Measurements from ENCODE around the gene CEP295NL.
A peak's percentile ranks its signal among the peaks of the same experiment; 100 is the strongest.

Gene CEP295NL

DNA sequence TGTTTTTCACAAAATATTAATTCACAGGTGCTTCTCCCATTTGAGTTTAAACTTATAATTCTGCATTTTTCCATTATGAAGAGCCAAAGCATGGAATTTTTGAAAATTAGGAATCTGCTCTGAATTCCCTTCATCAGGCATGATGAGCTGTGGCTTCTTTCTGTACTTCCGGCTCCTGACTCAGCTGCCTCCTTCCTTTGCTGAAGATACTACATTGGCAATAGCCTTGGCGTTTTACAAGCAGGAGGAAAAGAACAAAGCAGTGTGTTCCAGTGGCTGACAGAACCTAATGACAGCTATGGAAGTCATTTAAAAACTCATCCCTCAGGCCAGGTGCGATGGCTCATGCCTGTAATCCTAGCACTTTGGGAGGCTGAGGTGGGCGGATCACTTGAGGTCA, 44.0 kb downstream of the CEP295NL start:
- Histone ChIP-seq H3K4me3 (ENCODE audit: low read length) (no peak overlapping the region), H3K9ac (ENCODE audit: low read length) (no peak overlapping the region), H3K36me3 (ENCODE audit: control insufficient read depth, insufficient read depth, low read length) (peaks cover 16% of the 10 kb centered on the region), H3K27me3 (ENCODE audit: control insufficient read depth, insufficient read depth, low read length) (no peaks in the 10 kb centered on the region), H3K27ac (ENCODE audit: low read depth, low read length) (no peak overlapping the region), H3K4me1 (ENCODE audit: control insufficient read depth, insufficient read depth, low read length) (peaks cover 8% of the 10 kb centered on the region)

DNA sequence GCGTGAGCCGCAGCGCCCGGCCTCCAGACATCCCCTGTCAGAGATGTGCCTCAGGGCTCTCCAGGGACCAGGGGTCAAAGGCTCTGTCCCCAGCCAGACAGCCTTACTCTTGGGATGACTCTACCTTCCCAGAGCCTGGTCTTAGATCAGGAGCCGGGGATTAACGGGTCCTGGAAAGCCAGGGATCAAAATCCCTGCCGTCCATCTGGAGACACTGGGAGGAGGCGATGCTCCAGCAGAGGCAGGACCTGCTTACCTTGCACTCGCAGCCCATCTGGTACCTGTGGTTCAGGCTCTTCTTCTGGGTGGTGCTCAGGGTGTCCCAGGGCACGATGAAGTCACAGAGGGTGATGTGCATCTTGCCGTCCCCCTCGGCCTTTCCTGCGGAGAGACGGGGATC, 45.7 kb downstream of the CEP295NL start:
- Histone ChIP-seq H3K4me1 (ENCODE audit: control insufficient read depth, insufficient read depth, low read length) (peaks cover 7% of the 10 kb centered on the region), H3K4me3 (ENCODE audit: low read length) (no peak overlapping the region), H3K27me3 (ENCODE audit: control insufficient read depth, insufficient read depth, low read length) (no peaks in the 10 kb centered on the region), H3K36me3 (ENCODE audit: control insufficient read depth, insufficient read depth, low read length) (peaks cover 11% of the 10 kb centered on the region), H3K9ac (ENCODE audit: low read length) (no peak overlapping the region), H3K27ac (ENCODE audit: low read depth, low read length) (no peak overlapping the region)

DNA sequence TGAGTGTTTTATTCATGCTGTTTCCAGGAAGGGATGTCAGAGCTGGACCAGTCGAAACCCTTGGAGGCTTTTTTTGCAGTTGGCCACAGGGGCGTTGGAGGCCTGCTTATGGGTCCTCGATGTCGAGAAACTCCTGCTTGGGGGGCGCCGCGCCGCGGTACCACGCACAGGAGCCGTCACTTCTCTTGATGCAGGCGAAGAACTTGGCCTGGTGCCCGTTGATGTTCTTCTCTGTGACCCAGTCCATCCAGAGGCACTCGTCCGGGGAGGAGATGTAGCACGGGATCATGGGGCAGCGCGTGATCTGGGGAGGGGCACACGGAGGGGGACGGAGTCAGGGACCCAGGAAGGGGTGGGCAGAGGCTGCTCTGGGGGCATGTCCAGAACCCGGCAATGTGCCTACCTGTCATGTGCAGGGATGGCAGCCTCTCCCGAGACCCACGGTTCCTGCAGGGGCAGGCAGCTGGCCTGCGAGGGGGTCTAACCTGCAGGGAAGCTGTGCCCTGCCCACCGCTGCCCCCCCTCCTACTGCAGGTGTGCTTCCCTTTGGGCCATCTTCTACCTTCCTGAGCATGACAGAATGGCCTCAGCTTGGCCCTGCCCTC, 47.3 kb downstream of the CEP295NL start:
- H3K9ac ChIP-seq (ENCODE audit: low read length) = no peak overlapping the region
- no peaks in the 10 kb centered on the region for H3K4me1 ChIP-seq (ENCODE audit: control insufficient read depth, insufficient read depth, low read length)
- H3K27ac ChIP-seq (ENCODE audit: low read depth, low read length) = no peak overlapping the region
- H3K36me3 ChIP-seq (ENCODE audit: control insufficient read depth, insufficient read depth, low read length) = peaks cover 11% of the 10 kb centered on the region
- no peak overlapping the region for H3K4me3 ChIP-seq (ENCODE audit: low read length)
- no peaks in the 10 kb centered on the region for H3K27me3 ChIP-seq (ENCODE audit: control insufficient read depth, insufficient read depth, low read length)

DNA sequence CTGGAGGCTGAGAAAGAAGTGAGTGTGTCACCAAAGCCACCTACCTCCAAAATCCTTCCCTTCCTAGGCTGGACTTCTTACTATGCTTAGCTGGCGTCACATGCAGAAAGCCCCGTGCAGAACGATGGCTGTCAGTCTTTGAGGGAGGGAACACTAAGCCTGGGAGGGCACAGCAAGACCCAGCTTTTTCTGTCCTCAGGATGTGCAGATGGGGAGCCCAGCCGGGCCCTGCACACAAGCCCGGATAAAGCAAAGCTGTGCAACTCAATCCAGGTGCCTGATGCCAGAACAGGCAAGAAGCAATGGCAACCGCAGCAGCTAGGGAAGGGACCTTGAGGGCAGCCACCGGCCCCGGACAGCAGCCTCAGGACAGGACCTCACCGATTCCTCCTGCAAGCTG, 48.5 kb downstream of the CEP295NL start:
- Histone ChIP-seq H3K27me3 (ENCODE audit: control insufficient read depth, insufficient read depth, low read length) (no peaks in the 10 kb centered on the region), H3K36me3 (ENCODE audit: control insufficient read depth, insufficient read depth, low read length) (peaks cover 11% of the 10 kb centered on the region), H3K4me3 (ENCODE audit: low read length) (no peak overlapping the region), H3K27ac (ENCODE audit: low read depth, low read length) (no peak overlapping the region), H3K4me1 (ENCODE audit: control insufficient read depth, insufficient read depth, low read length) (no peaks in the 10 kb centered on the region), H3K9ac (ENCODE audit: low read length) (no peak overlapping the region)

DNA sequence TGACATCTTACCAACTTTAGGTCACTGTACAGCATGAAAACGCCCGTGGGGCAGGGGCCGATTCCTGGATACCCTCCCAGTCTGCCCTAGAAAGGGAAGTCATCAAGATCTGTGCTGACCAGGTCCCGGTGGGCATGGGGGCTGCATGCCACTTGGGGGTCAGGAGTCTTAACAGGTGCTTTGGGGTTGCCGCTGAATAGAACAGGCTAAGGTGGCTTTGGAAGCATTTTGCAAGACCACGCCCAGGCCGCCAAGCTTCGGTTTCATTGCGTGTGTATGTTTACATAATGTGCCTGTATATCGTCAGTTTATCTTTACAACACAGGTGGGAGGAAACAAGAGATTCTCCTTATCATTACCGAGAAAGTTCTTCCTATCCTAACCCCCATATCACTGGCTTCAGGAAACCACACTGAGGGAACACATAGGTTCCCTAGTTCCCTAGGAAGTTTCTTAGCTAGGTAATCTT, 49.0 kb downstream of the CEP295NL start:
- Histone ChIP-seq H3K27me3 (ENCODE audit: control insufficient read depth, insufficient read depth, low read length) (no peaks in the 10 kb centered on the region), H3K9ac (ENCODE audit: low read length) (no peak overlapping the region), H3K4me1 (ENCODE audit: control insufficient read depth, insufficient read depth, low read length) (no peaks in the 10 kb centered on the region), H3K27ac (ENCODE audit: low read depth, low read length) (no peak overlapping the region), H3K36me3 (ENCODE audit: control insufficient read depth, insufficient read depth, low read length) (peaks cover 9% of the 10 kb centered on the region), H3K4me3 (ENCODE audit: low read length) (no peak overlapping the region)

DNA sequence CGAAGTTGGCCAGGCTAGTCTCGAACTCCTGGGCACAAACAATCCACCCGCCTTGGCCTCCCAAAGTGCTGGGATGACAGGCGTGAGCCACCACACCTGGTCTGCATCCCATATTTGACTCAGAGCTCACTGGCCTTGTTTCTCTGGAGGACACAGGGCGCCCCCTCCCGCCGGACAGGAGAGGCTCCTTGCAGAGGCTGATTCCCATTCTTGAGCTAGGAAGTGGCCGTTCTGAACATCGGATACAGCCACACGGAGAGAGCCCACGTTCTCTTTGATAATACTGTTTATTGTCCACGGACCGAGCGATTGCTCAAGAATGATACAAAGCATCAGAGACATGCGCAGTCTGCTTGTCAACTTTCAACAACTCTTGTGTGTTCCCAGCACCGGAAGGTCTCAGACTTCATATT, 50.3 kb downstream of the CEP295NL start:
- Histone ChIP-seq H3K9ac (ENCODE audit: low read length) (no peak overlapping the region), H3K36me3 (ENCODE audit: control insufficient read depth, insufficient read depth, low read length) (peaks cover 9% of the 10 kb centered on the region)

DNA sequence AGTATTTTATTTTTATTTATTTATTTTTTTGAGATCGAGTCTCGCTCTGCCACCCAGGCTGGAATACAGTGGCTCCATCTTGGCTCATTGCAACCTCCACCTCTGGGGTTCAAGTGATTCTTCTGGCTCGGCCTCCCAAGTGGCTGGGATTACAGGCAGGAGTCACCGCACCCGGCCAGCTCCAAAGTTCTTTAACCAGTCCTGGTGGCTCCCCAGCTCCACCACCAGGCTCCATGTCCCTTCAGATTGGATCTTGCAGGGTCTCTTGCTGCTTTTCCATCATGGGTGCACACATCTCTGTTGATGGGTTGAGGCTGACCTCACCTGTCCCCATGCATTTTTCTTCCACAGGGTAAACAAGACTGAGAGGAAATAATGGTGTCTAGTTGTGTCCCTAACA, 54.0 kb downstream of the CEP295NL start:
- Histone ChIP-seq H3K4me1 (ENCODE audit: control insufficient read depth, insufficient read depth, low read length) (no peaks in the 10 kb centered on the region), H3K36me3 (ENCODE audit: control insufficient read depth, insufficient read depth, low read length) (no peaks in the 10 kb centered on the region), H3K27me3 (ENCODE audit: control insufficient read depth, insufficient read depth, low read length) (no peaks in the 10 kb centered on the region), H3K4me3 (ENCODE audit: low read length) (no peak overlapping the region), H3K27ac (ENCODE audit: low read depth, low read length) (no peak overlapping the region), H3K9ac (ENCODE audit: low read length) (no peak overlapping the region)

More for the DNA sequence above, 50.3 kb downstream of the CEP295NL start:
- H3K4me1 ChIP-seq (ENCODE audit: control insufficient read depth, insufficient read depth, low read length) = no peaks in the 10 kb centered on the region
- H3K27ac ChIP-seq (ENCODE audit: low read depth, low read length) = no peak overlapping the region
- no peaks in the 10 kb centered on the region for H3K27me3 ChIP-seq (ENCODE audit: control insufficient read depth, insufficient read depth, low read length)
- no peak overlapping the region for H3K4me3 ChIP-seq (ENCODE audit: low read length)

DNA sequence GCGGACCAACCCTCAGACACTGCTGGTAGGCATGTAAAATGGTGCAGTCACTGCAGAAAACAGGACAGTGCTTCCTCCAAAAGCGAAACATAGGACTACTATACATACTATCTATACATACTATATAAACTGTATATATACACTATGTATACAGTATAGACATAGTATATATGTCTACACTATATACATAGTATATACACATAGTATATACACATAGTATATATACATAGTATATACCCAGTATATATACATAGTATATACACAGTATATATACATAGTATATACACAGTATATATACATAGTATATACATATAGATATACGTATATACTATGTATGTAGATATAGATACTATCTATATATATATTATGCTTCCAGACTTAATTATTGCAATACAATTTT, 55.9 kb downstream of the CEP295NL start:
- no peaks in the 10 kb centered on the region for H3K4me1 ChIP-seq (ENCODE audit: control insufficient read depth, insufficient read depth, low read length)
- H3K27me3 ChIP-seq (ENCODE audit: control insufficient read depth, insufficient read depth, low read length) = no peaks in the 10 kb centered on the region
- no peak overlapping the region for H3K9ac ChIP-seq (ENCODE audit: low read length)
- H3K4me3 ChIP-seq (ENCODE audit: low read length) = no peak overlapping the region
- no peaks in the 10 kb centered on the region for H3K36me3 ChIP-seq (ENCODE audit: control insufficient read depth, insufficient read depth, low read length)
- H3K27ac ChIP-seq (ENCODE audit: low read depth, low read length) = no peak overlapping the region

DNA sequence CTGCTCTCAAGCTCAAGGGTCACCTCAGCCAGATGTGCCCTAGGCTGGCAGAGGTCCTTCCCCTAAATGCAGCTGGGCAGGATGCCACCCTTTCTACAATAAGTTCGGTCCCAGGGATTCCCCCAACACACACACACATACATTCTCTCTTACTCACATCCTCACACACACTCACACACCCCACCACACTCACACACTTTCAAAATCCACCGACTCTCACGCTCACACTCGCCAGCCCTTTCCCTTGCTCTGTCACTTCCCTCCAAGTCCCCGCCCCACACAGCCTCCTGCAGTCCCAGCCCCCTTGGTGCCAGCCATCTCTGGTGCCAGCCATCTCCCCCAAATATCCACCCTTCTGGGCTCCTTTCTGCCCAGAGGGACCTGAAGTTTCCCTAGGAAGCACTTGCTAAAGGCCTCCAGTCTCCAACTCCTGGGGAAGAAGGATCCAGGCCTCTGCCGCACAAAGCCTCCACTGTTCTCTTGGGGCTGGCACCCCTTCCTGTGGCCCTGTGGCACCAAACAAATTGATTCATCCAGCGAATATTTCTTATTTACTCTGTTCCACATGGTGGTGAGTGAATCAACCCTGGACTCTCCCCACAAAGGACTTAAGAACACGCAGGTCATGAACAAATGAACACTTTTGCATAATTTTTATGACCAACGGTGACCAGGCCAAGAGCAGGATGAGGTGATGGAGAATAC, 58.5 kb downstream of the CEP295NL start:
- Histone ChIP-seq H3K27ac (ENCODE audit: low read depth, low read length) (no peak overlapping the region), H3K9ac (ENCODE audit: low read length) (no peak overlapping the region)

DNA sequence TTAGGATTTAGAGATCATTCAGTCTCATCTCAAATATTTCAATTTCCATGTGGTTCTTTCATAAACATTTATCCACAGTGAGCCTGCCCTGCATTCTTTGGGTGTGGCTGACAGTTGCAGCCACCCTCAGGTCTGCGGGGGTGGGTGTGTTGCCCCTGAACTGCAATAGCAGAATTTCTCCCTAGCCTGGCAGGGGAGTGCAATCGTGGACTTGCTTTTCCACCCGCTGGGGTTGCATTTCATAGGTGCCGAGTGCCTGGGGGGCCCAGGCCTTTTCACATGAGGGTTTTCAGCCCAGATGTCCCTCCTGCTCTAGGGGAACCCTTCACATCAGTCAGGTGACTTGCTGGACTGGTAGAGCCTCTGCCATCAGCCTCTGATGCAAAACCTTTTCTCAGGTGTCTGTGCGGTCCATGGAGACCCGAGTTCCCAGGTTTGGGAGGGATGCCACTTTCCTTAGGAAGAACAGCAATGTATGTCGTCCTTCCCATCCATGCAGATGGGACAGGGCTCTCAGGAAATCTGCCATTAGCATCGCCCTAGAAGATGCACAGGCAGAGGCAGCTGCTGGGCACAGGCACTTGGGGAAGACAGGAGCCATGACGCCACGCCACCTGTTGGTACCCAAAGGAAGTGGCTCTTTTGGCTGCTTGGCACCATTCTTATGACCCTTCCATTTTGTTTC, 60.0 kb downstream of the CEP295NL start:
- Histone ChIP-seq H3K27me3 (ENCODE audit: control insufficient read depth, insufficient read depth, low read length) (no peaks in the 10 kb centered on the region), H3K27ac (ENCODE audit: low read depth, low read length) (no peak overlapping the region), H3K36me3 (ENCODE audit: control insufficient read depth, insufficient read depth, low read length) (no peaks in the 10 kb centered on the region), H3K4me1 (ENCODE audit: control insufficient read depth, insufficient read depth, low read length) (peaks cover 13% of the 10 kb centered on the region), H3K4me3 (ENCODE audit: low read length) (no peak overlapping the region), H3K9ac (ENCODE audit: low read length) (no peak overlapping the region)

More for the DNA sequence above, 58.5 kb downstream of the CEP295NL start:
- H3K4me1 ChIP-seq (ENCODE audit: control insufficient read depth, insufficient read depth, low read length) = peaks cover 4% of the 10 kb centered on the region
- H3K27me3 ChIP-seq (ENCODE audit: control insufficient read depth, insufficient read depth, low read length) = no peaks in the 10 kb centered on the region
- H3K36me3 ChIP-seq (ENCODE audit: control insufficient read depth, insufficient read depth, low read length) = no peaks in the 10 kb centered on the region
- H3K4me3 ChIP-seq (ENCODE audit: low read length) = no peak overlapping the region

DNA sequence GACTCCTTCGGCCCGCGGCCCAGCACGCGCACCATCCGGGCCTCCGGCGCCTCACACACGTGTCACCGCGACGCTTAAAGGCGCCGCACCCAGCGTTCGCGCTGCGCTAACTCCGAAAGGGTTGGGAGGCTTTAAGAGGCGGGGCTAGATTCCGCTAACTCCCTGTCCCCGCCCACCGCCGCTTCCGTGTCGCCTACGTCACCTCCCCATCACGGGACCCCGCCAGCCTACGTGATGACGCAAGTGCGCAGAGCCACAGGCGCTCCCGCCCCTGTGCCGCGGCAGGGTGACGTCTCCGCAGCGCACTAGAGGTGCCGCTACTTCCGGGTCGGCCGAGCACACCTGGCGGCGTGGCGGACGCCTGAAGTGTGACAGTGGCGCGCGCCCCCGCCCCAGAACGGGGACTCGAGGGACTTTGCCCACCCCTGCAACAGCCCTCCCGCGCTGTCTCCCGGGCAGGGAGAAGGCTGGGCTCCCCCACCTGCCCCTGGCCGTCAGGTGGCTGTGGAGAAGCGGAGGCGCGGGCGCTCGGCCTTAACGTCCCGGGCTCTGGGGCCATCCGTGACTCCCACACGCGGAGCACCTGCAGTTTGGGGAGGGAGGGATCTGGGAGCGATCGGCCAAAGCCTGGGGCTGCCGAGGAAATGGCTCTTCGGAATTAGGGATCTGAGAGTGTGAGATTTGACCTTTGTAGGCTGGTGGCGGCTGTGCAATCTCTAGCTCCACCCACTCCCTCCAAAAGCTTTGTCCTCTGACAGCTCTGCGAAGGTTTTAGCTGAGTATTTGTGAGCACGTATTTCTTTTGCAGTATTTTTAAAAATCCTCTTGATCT, 62.0 kb downstream of the CEP295NL start, which contains the start of gene USP36:
Gene USP36, minus strand, starts transcription at position 35 of the 832 bp plus-strand sequence. CDS start 4,451 bp downstream, outside the sequence.
- Histone ChIP-seq H3K4me1 (ENCODE audit: control insufficient read depth, insufficient read depth, low read length) (peaks cover 13% of the 10 kb centered on the region), H3K36me3 (ENCODE audit: control insufficient read depth, insufficient read depth, low read length) (peaks cover 12% of the 10 kb centered on the region), H3K27ac (ENCODE audit: low read depth, low read length) (peak within 1 kb of the TSS; percentile 95), H3K27me3 (ENCODE audit: control insufficient read depth, insufficient read depth, low read length) (no peaks in the 10 kb centered on the region), H3K4me3 (ENCODE audit: low read length) (peak within 1 kb of the TSS; percentile 88), H3K9ac (ENCODE audit: low read length) (peak within 1 kb of the TSS; percentile 97)

Measured in rectal smooth muscle tissue (tissue), 1 donor.